T-helper 1 cell (primary cell): ENCODE results near the gene MCF2L2.
A peak's percentile ranks its signal among the peaks of the same experiment; 100 is the strongest.

Experiments used
- DNase-seq, 5 donors: peaks; one replicate each; pipeline ENCODE4 v3.0.0-alpha.2; 2012 to 2020

The MCF2L2 gene

DNA sequence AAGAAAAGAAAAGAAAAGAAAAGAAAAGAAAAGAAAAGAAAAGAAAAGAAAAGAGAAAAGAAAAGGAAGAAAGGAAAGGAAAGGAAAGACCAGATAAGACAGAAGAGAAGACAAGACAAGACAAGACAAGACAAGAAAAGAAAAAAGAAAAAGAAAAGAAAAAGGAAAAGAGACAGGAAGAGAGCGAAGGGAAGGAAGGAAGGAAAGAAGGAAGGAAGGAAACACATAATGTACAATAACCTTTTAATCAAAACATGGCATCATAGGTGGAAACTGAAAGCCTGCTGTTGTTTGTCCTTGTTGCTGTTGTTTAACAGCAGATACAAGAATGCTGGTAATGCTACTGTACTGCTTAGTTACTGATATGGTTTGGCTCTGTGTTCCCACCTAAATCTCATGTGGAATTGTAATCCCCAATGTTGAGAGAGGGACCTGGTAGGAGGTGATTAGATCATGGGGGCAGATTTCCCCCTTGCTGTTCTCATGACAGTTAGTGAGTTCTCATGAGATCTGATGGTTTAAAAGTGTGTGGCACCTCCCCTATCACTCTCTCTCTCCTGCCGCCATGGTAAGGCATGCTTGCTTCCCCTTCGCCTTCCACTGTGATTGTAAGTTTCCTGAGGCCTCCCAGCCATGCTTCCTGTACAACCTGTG lies 67.3 kb downstream of the MCF2L2 start:
- no peak for DNase-seq

DNA sequence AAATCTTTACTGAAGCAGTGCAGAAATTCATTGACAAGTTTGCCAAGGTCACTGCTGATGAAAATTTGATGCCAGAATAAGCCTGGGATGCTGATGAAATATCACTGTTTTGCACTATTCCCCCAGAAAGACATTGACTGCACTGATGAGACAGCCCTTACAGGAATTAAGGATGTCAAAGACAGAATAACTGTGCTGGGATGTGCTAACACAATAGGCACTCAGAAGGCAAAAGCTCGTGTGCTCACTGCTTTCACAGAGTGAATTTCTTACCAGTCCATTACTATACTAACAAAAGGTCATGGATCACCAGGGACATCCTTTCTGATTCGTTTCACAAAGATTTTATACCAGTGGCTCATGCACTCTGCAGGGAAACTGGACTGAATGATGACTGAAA lies 69.4 kb downstream of the MCF2L2 start:
- DNase-seq = no peak

DNA sequence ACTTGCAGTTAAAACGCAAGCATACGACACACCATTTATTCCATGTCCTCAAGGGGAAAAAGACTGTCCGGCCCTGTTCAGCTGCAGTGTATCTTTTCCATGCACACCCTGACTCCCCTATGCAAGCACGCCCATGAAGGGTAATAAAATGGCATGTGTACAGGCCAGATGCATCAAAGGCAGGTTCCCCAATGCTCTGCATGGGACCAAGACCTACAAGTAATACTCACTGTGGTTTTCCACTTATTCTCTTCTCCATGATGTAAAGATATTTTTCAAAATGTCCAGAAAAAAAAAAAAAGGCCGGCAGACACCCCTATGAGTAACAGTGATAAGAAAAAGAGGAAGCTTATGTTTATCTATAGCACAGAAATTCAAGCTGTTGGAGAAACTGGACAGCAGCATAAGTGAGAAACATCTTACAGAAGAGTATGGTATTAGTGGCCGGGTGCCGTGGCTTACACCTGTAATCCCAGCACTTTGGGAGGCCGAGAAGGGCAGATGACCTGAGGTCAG lies 70.8 kb downstream of the MCF2L2 start:
- DNase-seq = no peak

DNA sequence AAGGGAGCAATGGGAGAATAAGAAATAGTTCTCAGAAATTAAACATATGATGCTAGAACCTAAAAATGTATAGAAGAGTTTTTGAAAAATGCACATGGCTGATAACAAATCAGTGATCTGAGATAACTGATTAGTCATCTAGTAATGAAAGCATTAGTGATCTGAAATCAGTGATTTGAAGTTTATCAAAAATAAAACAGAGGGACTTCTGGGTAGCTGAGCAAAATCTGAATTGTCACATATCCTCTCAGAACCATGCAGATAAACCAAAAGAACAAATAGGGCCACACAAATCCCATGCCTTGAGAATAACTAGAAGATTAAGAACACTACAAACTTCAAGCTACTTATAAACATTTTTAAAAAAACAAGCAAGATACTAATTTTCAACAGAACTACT lies 71.5 kb downstream of the MCF2L2 start:
- DNase-seq = no peak

DNA sequence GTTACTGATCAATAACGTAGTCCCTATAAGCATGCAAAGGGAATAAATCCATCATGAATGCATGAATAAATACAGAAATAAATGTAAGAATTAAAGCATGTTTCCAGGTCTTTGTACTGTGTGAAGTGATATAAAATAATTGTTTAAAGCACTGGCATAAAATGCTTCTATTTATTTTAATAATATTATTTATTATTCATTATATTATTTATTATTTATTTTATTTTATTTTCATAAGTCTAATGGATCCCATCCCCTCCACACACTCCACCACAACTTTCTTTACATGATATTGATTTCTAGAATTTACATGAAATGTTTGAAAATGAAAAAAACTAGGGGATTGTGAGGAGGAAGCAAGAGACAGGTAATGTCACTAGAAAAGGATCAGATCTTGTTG lies 73.5 kb downstream of the MCF2L2 start:
- no peak for DNase-seq

- DNase-seq = no peak
Observed at GRCh38 chr3:183354325-183354831, 74.0 kb downstream of the MCF2L2 start.

DNA sequence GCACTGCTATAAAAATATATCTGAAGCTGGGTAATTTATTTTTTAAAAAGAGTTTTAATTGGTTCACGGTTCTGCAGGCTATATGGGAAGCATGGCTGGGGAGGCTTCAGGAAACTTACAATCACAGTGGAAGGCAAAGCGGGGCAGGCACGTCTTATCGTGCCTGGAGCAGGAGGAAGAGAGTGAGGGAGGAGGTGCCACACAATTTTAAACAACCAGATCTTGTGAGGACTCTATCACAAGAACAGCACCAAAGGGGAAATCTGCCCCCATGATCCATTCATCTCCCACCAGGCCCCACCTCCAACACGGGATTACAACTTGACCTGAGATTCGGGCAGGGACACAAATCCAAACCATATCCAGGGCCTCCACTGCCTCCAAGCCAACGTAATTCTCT lies 75.0 kb downstream of the MCF2L2 start:
- no peak for DNase-seq

GRCh38 chr3:183350164-183350563 lies 78.3 kb downstream of the MCF2L2 start:
- DNase-seq = no peak

GRCh38 chr3:183349421-183350157 lies 78.8 kb downstream of the MCF2L2 start:
- peak in 1 of 5 donors; percentile 13 for DNase-seq

- no peak for DNase-seq
Observed at GRCh38 chr3:183342824-183343223, 85.6 kb downstream of the MCF2L2 start.

GRCh38 chr3:183341545-183342288 lies 86.7 kb downstream of the MCF2L2 start:
- no peak for DNase-seq

GRCh38 chr3:183340222-183340621 lies 88.2 kb downstream of the MCF2L2 start:
- no peak for DNase-seq

GRCh38 chr3:183339461-183340086 lies 88.8 kb downstream of the MCF2L2 start:
- DNase-seq = no peak

- no peak for DNase-seq
Observed at GRCh38 chr3:183338520-183338919, 89.9 kb downstream of the MCF2L2 start.

DNA sequence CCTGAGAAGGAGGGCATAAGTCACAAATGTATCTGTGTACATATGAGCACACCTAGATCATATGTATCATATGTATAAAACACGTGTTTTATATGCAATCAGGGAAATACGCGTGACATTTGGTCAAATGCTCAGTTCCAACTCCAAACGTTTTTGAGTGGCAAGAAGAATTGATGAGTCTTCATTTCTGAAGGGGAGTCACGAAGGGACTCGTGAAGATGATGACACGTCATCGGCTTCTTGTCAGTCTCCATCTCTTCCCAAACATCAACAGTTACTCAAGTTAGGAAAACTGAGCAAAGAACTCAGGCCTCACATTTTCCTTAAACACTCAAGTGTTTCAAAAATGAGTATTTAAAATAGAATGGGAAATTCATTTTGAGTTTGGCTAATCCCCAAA lies 95.9 kb downstream of the MCF2L2 start:
- no peak for DNase-seq

GRCh38 chr3:183331498-183331897 lies 96.9 kb downstream of the MCF2L2 start:
- no peak for DNase-seq

DNA sequence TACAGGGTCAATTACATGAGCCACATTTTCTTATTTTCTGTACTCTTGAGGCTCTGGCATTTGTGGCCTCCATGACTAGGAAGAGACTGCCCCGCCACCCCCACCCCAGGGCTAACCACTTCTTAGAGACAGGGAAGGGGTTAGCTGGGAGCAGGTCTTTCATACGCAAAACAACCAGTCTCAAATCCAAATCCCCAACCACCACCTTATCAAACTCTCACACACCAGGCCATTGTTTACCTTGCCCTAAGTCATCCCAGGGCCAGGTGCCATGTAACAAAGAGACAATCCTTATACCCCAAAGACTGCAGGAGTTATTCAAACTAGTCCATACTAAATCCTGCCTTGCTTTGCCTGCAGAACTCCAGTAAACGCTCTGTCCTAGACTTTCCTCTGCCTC lies 97.5 kb downstream of the MCF2L2 start:
- no peak for DNase-seq

GRCh38 chr3:183329543-183329942 lies 98.9 kb downstream of the MCF2L2 start:
- no peak for DNase-seq

- no peak for DNase-seq
Observed at GRCh38 chr3:183328823-183329222, 99.6 kb downstream of the MCF2L2 start.

DNA sequence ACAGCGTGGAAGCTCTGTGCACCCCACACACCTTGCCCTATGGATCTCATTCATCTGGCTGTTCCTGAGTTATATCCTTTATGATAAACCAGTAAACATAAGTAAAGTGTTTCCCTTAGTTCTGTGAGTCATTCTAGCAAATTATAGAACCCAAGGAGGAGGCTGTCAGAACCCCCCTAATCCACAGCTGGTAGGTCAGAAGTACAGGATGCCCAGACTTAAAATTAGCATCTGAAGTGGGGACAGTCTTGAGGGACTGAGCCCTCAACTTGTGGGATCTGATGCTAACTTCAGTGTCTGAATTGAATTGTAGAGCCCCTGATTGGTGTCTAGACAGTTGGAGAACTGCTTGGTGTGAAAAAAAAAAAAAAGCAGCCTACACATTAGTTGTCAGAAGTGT lies 100.3 kb downstream of the MCF2L2 start:
- DNase-seq = no peak

GRCh38 chr3:183327343-183327742 lies 101.1 kb downstream of the MCF2L2 start:
- no peak for DNase-seq

- no peak for DNase-seq
Observed at GRCh38 chr3:183324083-183324482, 104.3 kb downstream of the MCF2L2 start.

DNA sequence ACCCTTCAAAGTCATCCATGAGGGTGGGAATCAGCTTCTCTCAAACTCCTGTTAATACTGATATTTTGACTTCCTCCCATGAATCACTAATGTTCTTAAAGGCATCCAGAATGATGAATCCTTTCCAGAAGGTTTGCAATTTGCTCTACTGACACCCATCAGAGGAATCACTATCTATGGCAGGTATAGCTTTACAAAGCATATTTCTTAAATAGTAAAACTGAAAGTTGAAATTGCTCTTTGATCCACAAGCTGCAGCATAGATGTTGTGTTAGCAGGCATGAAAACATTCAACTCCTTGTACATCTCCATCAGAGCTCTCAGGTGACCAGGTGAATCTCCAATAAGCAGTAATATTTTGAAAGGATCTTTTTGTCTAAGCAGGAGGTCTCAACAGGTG lies 109.0 kb downstream of the MCF2L2 start:
- no peak for DNase-seq
